Stimulated activated CD8-positive, alpha-beta memory T cell treated with anti-CD3 and anti-CD28 coated beads, Interleukin-4, amount 100 ng/mL, for 24 hours (primary cell): ENCODE measurements around the gene SPATA31E1.
"Not testable (repeated sequence)": the region's sequence is repeated elsewhere in the genome, so short reads cannot be mapped to it uniquely, and the experiment has no call there.

ENCODE experiments used
- DNase-seq: peaks from one replicate; pipeline ENCODE4 v3.0.0-alpha.2; 2020; ENCODE audit warnings: low read depth

SPATA31E1 gene

DNA sequence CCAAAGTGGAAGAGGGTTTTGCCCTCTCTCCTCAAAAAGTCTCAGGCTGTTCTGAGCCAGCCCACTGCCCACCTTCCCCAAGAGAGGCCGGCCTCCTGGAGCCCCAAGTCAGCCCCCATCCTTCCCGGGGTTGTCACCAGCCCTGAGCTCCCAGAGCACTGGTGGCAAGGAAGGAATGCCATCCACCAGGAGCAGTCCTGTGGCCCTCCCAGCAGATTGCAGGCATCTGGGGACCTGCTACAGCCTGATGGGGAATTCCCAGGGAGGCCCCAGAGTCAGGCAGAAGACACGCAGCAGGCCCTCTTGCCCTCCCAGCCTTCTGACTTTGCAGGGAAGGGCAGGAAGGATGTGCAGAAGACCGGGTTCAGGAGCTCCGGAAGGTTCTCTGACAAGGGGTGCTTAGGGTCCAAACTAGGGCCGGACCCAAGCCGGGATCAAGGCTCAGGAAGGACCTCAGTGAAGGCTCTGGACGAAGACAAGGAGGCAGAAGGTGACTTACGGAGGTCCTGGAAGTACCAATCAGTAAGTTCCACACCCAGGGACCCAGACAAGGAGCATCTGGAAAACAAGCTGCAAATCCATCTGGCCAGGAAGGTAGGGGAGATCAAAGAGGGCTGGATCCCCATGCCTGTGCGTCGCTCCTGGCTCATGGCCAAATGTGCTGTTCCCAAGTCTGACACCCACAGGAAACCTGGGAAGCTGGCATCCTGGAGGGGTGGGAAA lies 3.7 kb downstream of the SPATA31E1 start:
- no peak for DNase-seq

GRCh38 chr9:87886933-87887505 lies 4.3 kb downstream of the SPATA31E1 start:
- DNase-seq, result no peak

GRCh38 chr9:87887661-87888480 lies 5.2 kb downstream of the SPATA31E1 start:
- no peak for DNase-seq

GRCh38 chr9:87888501-87888900 lies 5.8 kb downstream of the SPATA31E1 start:
- no peak for DNase-seq

DNA sequence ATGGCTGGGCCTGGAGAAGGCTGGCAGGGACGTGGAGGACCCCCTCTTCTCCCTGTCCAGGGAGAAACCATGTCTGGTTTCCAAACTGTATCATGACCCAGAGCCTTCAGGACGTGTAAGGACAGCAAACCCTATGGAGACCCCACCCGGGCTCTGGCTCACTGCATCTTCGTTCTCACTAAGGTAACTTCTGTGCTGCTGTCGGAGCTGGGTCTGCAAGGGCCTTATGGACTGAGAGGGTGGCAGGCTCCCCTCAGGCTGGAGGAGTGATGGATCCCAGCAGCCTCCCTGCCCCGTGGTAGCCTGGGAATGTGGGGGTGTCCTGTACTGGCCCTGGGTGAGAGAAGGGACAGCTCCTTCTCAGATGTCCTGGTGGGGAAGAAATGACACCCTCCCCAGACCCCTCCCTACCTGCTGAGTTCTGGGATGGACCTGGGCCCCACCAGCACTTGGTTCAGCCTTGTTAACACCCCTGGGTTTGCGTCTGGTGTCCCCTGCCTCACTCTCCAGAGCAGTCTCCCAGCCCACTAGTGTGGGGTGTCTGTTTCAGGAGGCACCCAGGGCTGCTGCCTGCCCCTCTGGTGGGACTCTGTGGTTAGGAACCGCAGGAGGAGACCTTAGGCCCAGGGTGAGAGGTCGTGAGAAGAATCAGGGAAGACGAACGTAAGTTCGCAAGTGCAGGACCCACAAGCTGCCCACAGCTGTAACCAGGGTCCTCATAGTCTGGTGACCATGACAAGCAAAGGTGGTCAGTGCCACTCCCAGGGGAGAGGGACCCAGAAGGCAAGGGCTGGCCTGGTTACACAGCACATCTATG lies 6.6 kb downstream of the SPATA31E1 start:
- DNase-seq, result no peak

GRCh38 chr9:87889882-87890252 lies 7.2 kb downstream of the SPATA31E1 start:
- no peak for DNase-seq

- no peak for DNase-seq
Observed at GRCh38 chr9:87890837-87891236, 8.2 kb downstream of the SPATA31E1 start.

GRCh38 chr9:87891754-87892153 lies 9.1 kb downstream of the SPATA31E1 start:
- DNase-seq, result no peak

DNA sequence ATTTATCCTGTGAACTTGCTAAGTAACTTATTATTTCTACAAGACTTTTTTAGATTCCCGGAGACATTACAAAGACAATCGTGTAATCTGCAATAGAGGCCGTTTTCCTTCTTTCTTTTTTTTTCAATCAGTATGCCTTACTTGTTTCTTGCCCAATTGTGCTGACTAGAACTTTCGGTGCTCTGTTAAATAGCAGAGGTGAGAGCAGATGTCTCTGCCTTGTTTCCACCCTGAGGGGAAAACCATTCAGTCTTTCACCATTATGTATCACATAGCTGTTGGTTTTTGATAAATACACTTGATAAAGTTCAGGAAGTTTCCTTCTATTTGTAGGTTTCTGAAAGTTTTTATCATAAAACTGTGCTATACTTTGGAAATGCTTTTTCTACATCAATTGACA lies 10.3 kb downstream of the SPATA31E1 start:
- no peak for DNase-seq

- no peak for DNase-seq
Observed at GRCh38 chr9:87894998-87895625, 12.4 kb downstream of the SPATA31E1 start.

DNA sequence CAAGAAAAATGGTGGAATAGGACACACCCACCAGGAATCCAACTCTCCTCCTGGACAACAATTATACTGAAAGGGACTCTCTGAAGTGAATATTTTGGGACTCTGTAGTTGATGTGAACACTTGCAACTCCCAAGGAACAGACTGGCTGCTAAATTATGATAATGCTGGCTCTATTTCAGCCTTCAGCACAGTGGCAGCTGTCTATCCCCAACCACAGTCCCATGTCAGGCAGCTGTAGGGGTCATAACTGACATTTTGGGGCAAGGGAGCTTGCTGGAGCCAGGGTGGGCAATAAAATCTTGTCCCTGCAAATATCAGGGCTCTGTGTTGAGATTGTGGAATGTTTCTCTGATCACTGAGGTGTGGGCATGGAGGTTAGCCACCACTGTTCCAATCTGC lies 14.2 kb downstream of the SPATA31E1 start:
- DNase-seq, result no peak

DNA sequence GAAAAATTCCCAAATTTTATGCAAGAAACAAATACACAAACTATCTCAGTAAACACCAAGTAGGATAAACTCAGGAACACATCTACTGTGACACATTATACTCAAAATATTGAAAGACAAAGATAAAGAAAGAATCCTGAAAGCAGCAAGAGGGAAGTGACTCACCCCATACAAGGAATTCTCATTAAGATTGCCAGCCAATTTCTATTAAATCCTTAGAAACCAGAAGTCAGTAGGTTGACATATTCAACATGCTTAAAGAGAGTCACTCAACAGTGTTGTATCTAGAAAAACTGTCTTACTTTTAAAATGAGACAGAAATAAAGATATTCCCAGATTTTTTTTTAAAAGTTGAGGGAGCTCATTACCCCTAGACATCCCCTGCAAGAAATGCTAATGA lies 15.5 kb downstream of the SPATA31E1 start:
- DNase-seq, result no peak

GRCh38 chr9:87902371-87902770 lies 19.7 kb downstream of the SPATA31E1 start:
- DNase-seq, result not testable (repeated sequence)

- DNase-seq, result no peak
Observed at GRCh38 chr9:87909310-87910041, 26.8 kb downstream of the SPATA31E1 start.

DNA sequence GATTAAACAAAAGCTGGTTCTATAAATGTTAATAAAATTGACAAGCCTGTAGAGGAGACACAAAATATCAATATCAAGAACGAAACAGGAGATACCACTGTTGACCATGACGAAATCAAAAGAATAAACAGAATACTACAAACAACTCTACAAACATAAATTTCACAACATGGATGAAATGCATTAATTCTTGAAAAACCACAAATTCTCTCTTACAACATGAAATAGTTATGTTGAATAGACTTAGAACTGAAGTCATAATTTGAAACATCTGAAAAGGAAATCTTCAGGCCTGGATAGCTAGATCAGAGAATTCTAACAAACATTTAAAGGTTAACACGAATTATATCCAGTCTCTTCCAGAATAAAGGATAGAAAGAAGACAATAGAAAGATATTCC lies 28.1 kb downstream of the SPATA31E1 start:
- no peak for DNase-seq

DNA sequence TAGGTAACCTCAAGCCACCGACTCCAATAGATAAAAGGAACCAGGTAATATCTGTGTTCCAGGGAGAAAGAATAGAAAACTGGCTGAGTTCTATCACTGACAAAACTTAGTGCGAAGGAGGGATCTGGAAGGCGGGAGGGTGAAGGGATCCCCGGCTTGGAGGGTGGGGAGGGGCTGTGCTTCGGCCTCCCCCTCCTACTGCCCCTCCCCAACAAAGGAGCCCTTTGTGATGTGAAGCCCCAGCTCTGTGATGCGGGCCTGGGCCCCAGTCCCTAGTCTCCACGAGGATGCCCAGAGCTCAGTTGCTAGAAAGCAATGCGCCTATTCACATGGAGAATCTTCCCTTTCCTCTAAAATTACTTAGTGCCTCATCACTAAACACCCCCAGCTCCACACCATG lies 35.0 kb downstream of the SPATA31E1 start, which contains the start of gene SPATA31C1:
SPATA31C1 (plus strand) TSS at position 301 of the 400 bp plus-strand sequence.
- DNase-seq, result not testable (repeated sequence)

DNA sequence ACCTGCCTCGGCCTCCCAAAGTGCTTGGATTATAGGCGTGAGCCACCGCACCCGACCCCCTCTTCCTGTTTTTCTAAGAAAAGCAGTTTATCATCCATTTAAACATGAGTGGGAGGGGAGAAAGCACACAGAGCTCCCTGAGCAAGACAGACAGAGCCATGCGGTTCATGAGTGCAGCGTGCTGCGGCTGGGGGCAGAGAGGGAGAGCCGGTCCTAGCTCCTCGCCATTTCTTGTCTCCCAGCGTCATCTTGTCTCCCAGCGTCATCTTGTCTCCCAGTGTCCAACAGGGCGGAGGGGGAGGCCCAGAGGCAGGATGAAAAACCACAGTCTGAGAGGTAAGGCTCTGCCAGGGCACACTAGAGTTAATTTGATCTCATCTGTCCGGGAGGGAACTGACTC lies 36.3 kb downstream of the SPATA31E1 start:
- DNase-seq, result not testable (repeated sequence)

DNA sequence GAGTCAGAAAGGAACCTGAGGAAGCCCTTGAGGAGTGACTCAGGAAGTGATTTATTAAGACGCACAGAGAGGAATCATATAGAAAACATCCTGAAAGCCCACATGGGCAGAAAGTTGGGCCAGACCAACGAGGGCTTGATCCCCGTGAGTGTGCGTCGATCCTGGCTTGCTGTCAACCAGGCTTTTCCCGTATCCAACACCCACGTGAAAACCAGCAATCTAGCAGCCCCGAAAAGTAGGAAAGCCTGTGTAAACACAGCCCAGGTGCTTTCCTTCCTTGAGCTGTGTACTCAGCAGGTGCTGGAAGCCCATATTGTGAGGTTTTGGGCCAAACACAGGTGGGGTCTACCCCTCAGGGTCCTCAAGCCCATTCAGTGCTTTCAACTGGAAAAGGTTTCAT lies 38.9 kb downstream of the SPATA31E1 start:
- not testable (repeated sequence) for DNase-seq

DNA sequence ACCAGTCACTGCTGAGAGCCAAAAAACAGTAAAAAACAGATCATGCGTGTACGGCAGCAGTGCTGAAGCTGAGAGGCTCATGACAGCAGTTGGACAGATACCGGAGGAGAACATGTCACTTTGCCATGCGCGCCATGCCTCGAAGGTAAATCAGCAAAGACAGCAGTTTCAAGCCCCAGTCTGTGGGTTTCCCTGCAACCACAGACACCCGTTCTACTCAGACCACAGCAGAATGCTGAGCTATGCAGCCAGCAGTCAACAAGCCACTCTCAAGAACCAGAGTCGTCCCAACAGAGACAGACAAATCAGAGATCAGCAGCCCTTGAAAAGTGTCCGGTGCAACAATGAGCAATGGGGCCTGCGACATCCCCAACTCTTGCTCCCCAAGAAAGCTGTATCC lies 40.3 kb downstream of the SPATA31E1 start:
- not testable (repeated sequence) for DNase-seq

- DNase-seq, result not testable (repeated sequence)
Observed at GRCh38 chr9:87924851-87925250, 42.2 kb downstream of the SPATA31E1 start.

DNA sequence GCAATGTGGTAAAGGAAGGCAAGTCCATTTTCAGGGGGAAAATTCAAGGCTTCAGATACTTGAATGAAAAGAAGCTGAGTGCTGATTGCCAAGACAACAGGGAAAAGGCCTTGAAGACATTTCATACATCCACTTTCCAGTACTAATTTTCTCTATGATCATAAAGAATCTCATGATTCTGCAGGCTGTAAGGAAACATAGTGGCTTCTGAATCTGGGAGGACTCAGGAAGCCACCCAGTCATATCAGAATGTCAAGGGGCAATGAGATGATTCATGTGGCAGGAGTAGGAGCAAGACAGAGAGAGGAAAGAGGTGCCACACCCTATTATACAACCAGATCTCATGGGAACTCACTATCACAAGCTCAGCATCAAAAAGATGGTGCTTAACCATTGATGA lies 46.5 kb downstream of the SPATA31E1 start:
- DNase-seq, result not testable (repeated sequence)
